B cell (primary cell): ENCODE results near the gene RNF7. TPM values are rescaled to one million over a fixed set of nuclear protein-coding genes. Genes with fewer than 3 reads are reported as not detected.
A peak's percentile ranks its signal among the peaks of the same experiment; 100 is the strongest.

ENCODE experiments used
- ATAC-seq: fragments of 200-7000 bp; cut with Tn5 transposase; one replicate; pipeline ENCODE4 v1.10.0; 2021; ENCODE audit warnings: low read depth, mild to moderate bottlenecking, moderate number of reproducible peaks, moderate library complexity
- CTCF ChIA-PET: fragments of 350-600 bp; sonication (Branson Sonifier 250); formaldehyde crosslinking; loops from one replicate; lab custom pipeline; 2021; ENCODE audit warnings: antibody characterized with exemption, inconsistent platforms; lab: Charles Lee
- POLR2A ChIA-PET: fragments of 350-600 bp; sonication (Branson Sonifier 250); formaldehyde crosslinking; loops from one replicate; lab custom pipeline; 2021; ENCODE audit warnings: antibody characterized with exemption; lab: Charles Lee
- DNase-seq: peaks from one replicate; pipeline ENCODE4 v3.0.0; 2013
- H2AFZ ChIP-seq: 2 replicates; pipeline ENCODE4 v1.6.1; 2012; ENCODE audit warnings: mild to moderate bottlenecking, low read depth, low read length; ENCODE audit not compliant: insufficient read depth, poor library complexity, severe bottlenecking
- H3K27ac ChIP-seq, 2 donors: 1 replicate in 1 of 2; 2 replicates in 1 of 2; pipeline ENCODE4 v1.5.1; 2012 to 2013; ENCODE audit warnings: low read length in 2 of 2, mild to moderate bottlenecking in 2 of 2, moderate library complexity in 1 of 2
- H3K27me3 ChIP-seq, 4 experiments: fragments of 200-600 bp in 1 of 4; sonication (generic) in 1 of 4; replicated peaks in 1 of 4; 1 replicate in 2 of 4; 2 replicates in 2 of 4; pipeline versions ENCODE4 v1.6.1 to v1.7.0; 2013 to 2016; ENCODE audit warnings: low read length in 3 of 4, mild to moderate bottlenecking in 2 of 4, mixed read lengths in 1 of 4, moderate library complexity in 1 of 4; ENCODE audit not compliant: insufficient read depth in 4 of 4, control insufficient read depth in 3 of 4; ENCODE audit errors: control extremely low read depth in 1 of 4
- H3K36me3 ChIP-seq, 2 experiments: replicated peaks in 1 of 2; 1 replicate in 1 of 2; 2 replicates in 1 of 2; pipeline versions ENCODE4 v1.6.1 to v1.7.1; 2013; ENCODE audit warnings: low read length in 1 of 2; ENCODE audit not compliant: insufficient read depth in 2 of 2, control insufficient read depth in 1 of 2; ENCODE audit errors: control extremely low read depth in 1 of 2, extremely low read depth in 1 of 2
- H3K4me1 ChIP-seq, 2 donors: fragments of 200-600 bp in 1 of 2; sonication (generic) in 1 of 2; 1 replicate in 1 of 2; 2 replicates in 1 of 2; pipeline versions ENCODE4 v1.5.1 to v1.6.1; 2013 to 2017; ENCODE audit warnings: low read length in 2 of 2; ENCODE audit not compliant: control insufficient read depth in 2 of 2, insufficient read depth in 2 of 2
- H3K4me2 ChIP-seq: replicated peaks from 2 replicates; pipeline ENCODE3; 2012; ENCODE audit warnings: mild to moderate bottlenecking, low read depth, low read length; ENCODE audit not compliant: poor library complexity, severe bottlenecking
- H3K4me3 ChIP-seq, 5 experiments: fragments of 200-600 bp in 1 of 5; sonication (generic) in 1 of 5; 1 replicate in 3 of 5; 2 replicates in 2 of 5; pipeline versions ENCODE4 v1.5.1 to v1.7.0; 2011 to 2016; ENCODE audit warnings: low read length in 4 of 5, mild to moderate bottlenecking in 4 of 5, low read depth in 2 of 5, control low read depth in 1 of 5, moderate library complexity in 1 of 5; ENCODE audit not compliant: insufficient read depth in 1 of 5; ENCODE audit errors: control extremely low read depth in 1 of 5, extremely low read depth in 1 of 5
- H3K79me2 ChIP-seq: fragments of 200-600 bp; sonication (generic); one replicate; pipeline ENCODE4 v1.6.0; 2016; ENCODE audit warnings: low read length; ENCODE audit not compliant: control insufficient read depth, insufficient read depth
- H3K9ac ChIP-seq: fragments of 200-600 bp; sonication (generic); 2 replicates; pipeline ENCODE4 v1.6.1; 2017; ENCODE audit warnings: mild to moderate bottlenecking, low read length, moderate library complexity
- H3K9me3 ChIP-seq, 3 donors: one replicate each; pipeline versions ENCODE4 v1.6.1 to v1.7.1; 2013; ENCODE audit warnings: low read length in 2 of 3; ENCODE audit not compliant: control insufficient read depth in 2 of 3, insufficient read depth in 1 of 3; ENCODE audit errors: control extremely low read depth in 1 of 3
- H4K20me1 ChIP-seq: 2 replicates; pipeline ENCODE4 v1.6.0; 2012; ENCODE audit warnings: mild to moderate bottlenecking, low read length; ENCODE audit not compliant: insufficient read depth, control insufficient read depth, poor library complexity, severe bottlenecking
- H3K27ac Mint-ChIP-seq: one replicate; pipeline ENCODE4 v1.8.0; 2021; ENCODE audit warnings: mixed read lengths
- H3K27me3 Mint-ChIP-seq: one replicate; pipeline ENCODE4 v1.8.0; 2021; ENCODE audit warnings: mixed read lengths
- H3K4me1 Mint-ChIP-seq: one replicate; pipeline ENCODE4 v1.8.0; 2021; ENCODE audit warnings: mixed read lengths
- H3K4me3 Mint-ChIP-seq: one replicate; pipeline ENCODE4 v1.8.0; 2021; ENCODE audit warnings: mixed read lengths
- H3K9me3 Mint-ChIP-seq: one replicate; pipeline ENCODE4 v1.8.0; 2022; ENCODE audit warnings: mixed read lengths; ENCODE audit not compliant: insufficient read depth
- CTCF ChIP-seq: fragments of 200-600 bp; IDR thresholded peaks from one replicate; pipeline ENCODE4 v1.8.0; 2022; ENCODE audit warnings: antibody characterized with exemption, mild to moderate bottlenecking
- EZH2 ChIP-seq: IDR thresholded peaks from 2 replicates; pipeline ENCODE4 v1.6.1; 2012; ENCODE audit warnings: borderline replicate concordance, low read depth, mild to moderate bottlenecking, moderate library complexity, low read length; ENCODE audit not compliant: insufficient read depth, poor library complexity, severe bottlenecking
- WGBS: methylation state at CpG from one replicate; pipeline ENCODE4 v1.1.5; 2013; ENCODE audit warnings: missing lambda C conversion rate; ENCODE audit not compliant: insufficient coverage; 5-methylcytosine and 5-hydroxymethylcytosine counted together
- intact Hi-C: fragments of 100-400 bp; cut with micrococcal nuclease; formaldehyde crosslinking; loops from one replicate; pipeline ENCODE4 v1.10.0; 2022
- polyA plus RNA-seq: library from polyadenylated mRNA; depleted of rRNA; stranded (reverse); fragments of >200 nt; gene quantifications from 2 replicates; pipeline ENCODE4 v1.2.3, GENCODE V29; 2012
- total RNA-seq, 2 donors: library from RNA; stranded (reverse); fragments of 120-200 nt in 1 of 2; gene quantifications; 1 replicate in 1 of 2; 2 replicates in 1 of 2; pipeline versions ENCODE4 v1.2.3 to v1.2.4, GENCODE V29; 2013 to 2022

The RNF7 gene
- total and polyA plus RNA-seq, 2 donors (not counting 1 experiment from before 2014, with no cell fraction given), result 38.0 to 40.9 TPM

DNA sequence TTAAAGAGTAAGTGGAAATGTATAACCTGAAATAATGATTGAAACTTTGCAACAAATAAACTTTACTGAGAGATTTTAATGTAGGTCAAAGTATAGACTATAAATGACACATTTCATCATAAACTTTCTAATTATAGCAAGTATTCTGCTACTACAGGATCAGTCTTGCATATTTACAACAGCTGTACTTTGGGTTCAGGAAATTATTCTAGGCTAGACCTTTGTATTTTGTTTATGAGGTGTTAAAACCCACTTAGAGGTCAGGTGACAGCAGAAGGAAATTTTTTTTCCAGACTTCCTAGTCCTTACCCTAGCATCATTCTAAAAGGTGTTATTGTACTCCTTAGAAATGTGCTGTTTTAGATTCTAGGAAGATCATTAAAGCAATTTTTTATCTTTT is 2.3 kb downstream of the RNF7 start:
- H3K9me3 Mint-ChIP-seq, result no peaks in the 10 kb centered on the region
- intact Hi-C loops, result no loop called here
- Histone ChIP-seq H3K4me3 (no peak overlapping the region), H3K27me3 (no peaks in the 10 kb centered on the region), H3K9ac (peak overlapping the region; percentile 1), H2AFZ (no peak overlapping the region), H3K9me3 (no peaks in the 10 kb centered on the region), H3K4me2 (peak overlapping the region; percentile 78), H3K27ac (peak overlapping the region in 1 of 2 donors; percentile 42), H4K20me1 (peaks cover 29% of the 10 kb centered on the region), H3K79me2 (peaks cover 58% of the 10 kb centered on the region), H3K4me1 (peaks cover 23 to 30% of the 10 kb centered on the region in 2 donors), H3K36me3 (peaks cover 6 to 16% of the 10 kb centered on the region in 2 experiments)
- ATAC-seq (no peak), DNase-seq (no peak)
- ChIA-PET CTCF (interaction anchor here (0.7 to 2.2 kb wide), 2 partner anchors 135 to 267 kb away, joined by 4 to 7 read pairs; no protein-coding TSS in a partner anchor), POLR2A (no interaction called here)
- H3K27ac Mint-ChIP-seq, result no peak overlapping the region
- TF ChIP-seq CTCF, result no peak
- no peak for TF ChIP-seq EZH2
- no peak overlapping the region for H3K4me3 Mint-ChIP-seq
- H3K4me1 Mint-ChIP-seq, result peaks cover 53% of the 10 kb centered on the region
- no peaks in the 10 kb centered on the region for H3K27me3 Mint-ChIP-seq

GRCh38 chr3:141743305-141743704 is 5.2 kb downstream of the RNF7 start:
- no peak for TF ChIP-seq CTCF
- TF ChIP-seq EZH2, result no peak
- H3K9ac ChIP-seq, result no peak overlapping the region
- Mint-ChIP-seq H3K27ac (no peak overlapping the region), H3K4me3 (no peak overlapping the region), H3K27me3 (no peaks in the 10 kb centered on the region), H3K9me3 (no peaks in the 10 kb centered on the region), H3K4me1 (peaks cover 41% of the 10 kb centered on the region)
- ATAC-seq (no peak), DNase-seq (no peak)
- no peaks in the 10 kb centered on the region for H3K9me3 ChIP-seq
- peaks cover 29% of the 10 kb centered on the region for H4K20me1 ChIP-seq
- peaks cover 11 to 23% of the 10 kb centered on the region in 2 donors for H3K4me1 ChIP-seq
- no peak overlapping the region for H3K27ac ChIP-seq
- POLR2A ChIA-PET, result no interaction called here
- peaks cover 56% of the 10 kb centered on the region for H3K79me2 ChIP-seq
- no peak overlapping the region for H3K4me3 ChIP-seq
- no peak overlapping the region for H2AFZ ChIP-seq
- peaks cover 10 to 39% of the 10 kb centered on the region in 2 experiments for H3K36me3 ChIP-seq
- CTCF ChIA-PET, result no interaction called here
- H3K4me2 ChIP-seq, result no peak overlapping the region
- intact Hi-C loops, result no loop called here
- H3K27me3 ChIP-seq, result no peaks in the 10 kb centered on the region
- no CpG with 5 or more reads among the region's 1 CpG for whole genome bisulfite sequencing
